LHCN-M2 (cell line): Measurements from ENCODE around the gene SUZ12. TPM values are rescaled to one million over a fixed set of nuclear protein-coding genes. Genes with fewer than 3 reads are reported as not detected.
A peak's percentile ranks its signal among the peaks of the same experiment; 100 is the strongest.
"Not testable (repeated sequence)": the region's sequence is repeated elsewhere in the genome, so short reads cannot be mapped to it uniquely, and the experiment has no call there.

Experiments used
- DNase-seq: peaks from one replicate; pipeline ENCODE4 v3.0.0-alpha.2; 2012; ENCODE audit warnings: low read depth
- total RNA-seq: library from RNA; depleted of rRNA; stranded (reverse); fragments of >200 nt; gene quantifications from 2 replicates; pipeline ENCODE4 v1.2.3, GENCODE V29; 2014

SUZ12 gene
- total RNA-seq, 1 experiment from 2014 or later = 19.3 TPM

GRCh38 chr17:31951953-31952352 lies 15.1 kb downstream of the SUZ12 start:
- DNase-seq = not testable (repeated sequence)

- not testable (repeated sequence) for DNase-seq
Observed at GRCh38 chr17:31964131-31964530, 27.3 kb downstream of the SUZ12 start.

GRCh38 chr17:31967648-31968047 lies 30.8 kb downstream of the SUZ12 start:
- DNase-seq = no peak

GRCh38 chr17:31970416-31970815 lies 33.6 kb downstream of the SUZ12 start:
- not testable (repeated sequence) for DNase-seq

- DNase-seq = peak; percentile 5
Observed at GRCh38 chr17:31974269-31975071, 37.7 kb downstream of the SUZ12 start.

GRCh38 chr17:31975391-31975790 lies 38.6 kb downstream of the SUZ12 start:
- not testable (repeated sequence) for DNase-seq

GRCh38 chr17:31991821-31992220 lies 55.0 kb downstream of the SUZ12 start:
- not testable (repeated sequence) for DNase-seq

- DNase-seq = no peak
Observed at GRCh38 chr17:31997005-31997404, 60.2 kb downstream of the SUZ12 start.

GRCh38 chr17:32006957-32007462 lies 70.2 kb downstream of the SUZ12 start, which contains the start of gene LRRC37B:
LRRC37B (plus strand) TSS chr17:32007383; CDS start chr17:32021393, 14,010 bp downstream.
- peak; percentile 73 for DNase-seq

GRCh38 chr17:32007463-32008298 lies 70.9 kb downstream of the SUZ12 start:
- peak; percentile 23 for DNase-seq

GRCh38 chr17:32009262-32009542 lies 72.4 kb downstream of the SUZ12 start:
- no peak for DNase-seq

GRCh38 chr17:32010114-32010513 lies 73.3 kb downstream of the SUZ12 start:
- no peak for DNase-seq

- DNase-seq = peak; percentile 70
Observed at GRCh38 chr17:32015245-32016013, 78.6 kb downstream of the SUZ12 start.

GRCh38 chr17:32016231-32016630 lies 79.4 kb downstream of the SUZ12 start:
- no peak for DNase-seq

GRCh38 chr17:32019228-32019627 lies 82.4 kb downstream of the SUZ12 start:
- no peak for DNase-seq

GRCh38 chr17:32020943-32021614 lies 84.3 kb downstream of the SUZ12 start:
- DNase-seq = no peak

GRCh38 chr17:32021615-32021955 lies 84.8 kb downstream of the SUZ12 start:
- no peak for DNase-seq

GRCh38 chr17:32022554-32022953 lies 85.7 kb downstream of the SUZ12 start:
- DNase-seq = not testable (repeated sequence)

GRCh38 chr17:32027271-32027670 lies 90.5 kb downstream of the SUZ12 start:
- DNase-seq = not testable (repeated sequence)

GRCh38 chr17:32033223-32033622 lies 96.4 kb downstream of the SUZ12 start:
- DNase-seq = no peak

GRCh38 chr17:32033812-32034211 lies 97.0 kb downstream of the SUZ12 start:
- peak; percentile 3 for DNase-seq
